Hepatocyte (in vitro differentiated cells): ENCODE measurements around the gene CIC.

Experiments
- EZH2phosphoT487 ChIP-seq: fragments of 200-600 bp; sonication (generic); IDR thresholded peaks from one replicate; pipeline ENCODE4 v1.6.1; 2018; ENCODE audit warnings: antibody characterized with exemption, mild to moderate bottlenecking, low read depth, moderate library complexity; ENCODE audit not compliant: unreplicated experiment, severe bottlenecking
- TF ChIP-seq, protein P1 (sequence below): fragments of 200-600 bp; sonication (generic); IDR thresholded peaks from 2 replicates; pipeline ENCODE4 v1.5.1; 2016; ENCODE audit warnings: antibody characterized with exemption, mild to moderate bottlenecking; ENCODE audit not compliant: poor library complexity

- TF ChIP-seq, protein P1, sequence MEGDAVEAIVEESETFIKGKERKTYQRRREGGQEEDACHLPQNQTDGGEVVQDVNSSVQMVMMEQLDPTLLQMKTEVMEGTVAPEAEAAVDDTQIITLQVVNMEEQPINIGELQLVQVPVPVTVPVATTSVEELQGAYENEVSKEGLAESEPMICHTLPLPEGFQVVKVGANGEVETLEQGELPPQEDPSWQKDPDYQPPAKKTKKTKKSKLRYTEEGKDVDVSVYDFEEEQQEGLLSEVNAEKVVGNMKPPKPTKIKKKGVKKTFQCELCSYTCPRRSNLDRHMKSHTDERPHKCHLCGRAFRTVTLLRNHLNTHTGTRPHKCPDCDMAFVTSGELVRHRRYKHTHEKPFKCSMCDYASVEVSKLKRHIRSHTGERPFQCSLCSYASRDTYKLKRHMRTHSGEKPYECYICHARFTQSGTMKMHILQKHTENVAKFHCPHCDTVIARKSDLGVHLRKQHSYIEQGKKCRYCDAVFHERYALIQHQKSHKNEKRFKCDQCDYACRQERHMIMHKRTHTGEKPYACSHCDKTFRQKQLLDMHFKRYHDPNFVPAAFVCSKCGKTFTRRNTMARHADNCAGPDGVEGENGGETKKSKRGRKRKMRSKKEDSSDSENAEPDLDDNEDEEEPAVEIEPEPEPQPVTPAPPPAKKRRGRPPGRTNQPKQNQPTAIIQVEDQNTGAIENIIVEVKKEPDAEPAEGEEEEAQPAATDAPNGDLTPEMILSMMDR: no peak
- no peak for TF ChIP-seq EZH2phosphoT487
Observed at GRCh38 chr19:42294471-42295137, 25.6 kb downstream of the CIC start.
